Stimulated activated CD8-positive, alpha-beta memory T cell treated with anti-CD3 and anti-CD28 coated beads, Interleukin-4, amount 100 ng/mL, for 4 hours (primary cell): ENCODE results near the gene GABBR2.
"Not testable (repeated sequence)": the region's sequence is repeated elsewhere in the genome, so short reads cannot be mapped to it uniquely, and the experiment has no call there.

ENCODE experiments used
- DNase-seq, 2 donors: peaks; one replicate each; pipeline ENCODE4 v3.0.0-alpha.2; 2020; ENCODE audit warnings: low read depth in 2 of 2, low spot score in 1 of 2

GABBR2 gene

DNA sequence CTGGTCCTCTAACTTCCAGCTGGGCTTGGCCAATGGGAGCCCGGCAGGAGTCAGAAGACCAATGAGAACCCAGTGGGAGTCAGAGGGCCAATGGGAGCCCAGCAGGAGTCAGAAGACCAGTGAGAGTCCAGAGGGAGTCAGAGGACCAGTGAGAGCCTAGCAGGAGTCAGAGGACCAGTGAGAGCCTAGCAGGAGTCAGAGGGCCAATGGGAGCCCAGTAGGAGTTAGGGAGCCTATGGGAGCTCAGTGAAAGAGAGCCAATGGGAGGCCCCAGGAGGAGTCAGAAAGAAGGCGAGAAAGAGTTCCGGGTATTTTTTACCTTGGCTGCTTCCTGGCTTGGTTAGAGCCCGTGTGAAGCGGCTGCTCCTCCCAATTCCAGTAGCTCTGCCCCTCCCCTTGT lies 191.0 kb downstream of the GABBR2 start:
- no peak for DNase-seq

DNA sequence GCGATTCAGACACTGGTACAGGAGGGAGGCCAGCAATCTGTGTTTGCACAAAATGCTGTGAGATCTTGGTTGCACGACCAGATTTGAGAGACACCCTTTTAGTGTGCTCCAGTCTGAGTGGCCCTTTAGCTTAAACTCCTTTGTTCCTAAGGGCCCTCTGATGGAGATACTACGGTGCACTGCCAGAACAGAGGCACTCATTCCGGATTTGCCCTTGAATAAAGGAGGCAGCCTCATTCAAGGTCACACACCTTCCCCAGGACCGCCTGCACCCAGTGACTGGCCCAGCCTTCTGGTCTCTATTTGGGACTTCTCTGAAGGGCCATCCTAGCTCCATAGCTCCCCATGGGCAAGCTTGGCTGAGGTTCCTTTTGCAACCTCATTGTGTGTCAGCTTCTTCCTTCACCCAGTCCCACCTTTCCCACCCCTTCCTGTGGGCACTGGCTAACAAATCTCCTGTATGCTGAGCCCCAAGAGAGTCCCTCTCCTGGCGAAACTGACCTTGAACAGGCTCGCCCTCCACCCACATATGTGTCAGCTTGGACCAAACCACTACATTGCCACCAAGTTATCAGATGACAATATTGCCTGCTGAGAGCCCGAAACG lies 191.7 kb downstream of the GABBR2 start:
- DNase-seq, result no peak

DNA sequence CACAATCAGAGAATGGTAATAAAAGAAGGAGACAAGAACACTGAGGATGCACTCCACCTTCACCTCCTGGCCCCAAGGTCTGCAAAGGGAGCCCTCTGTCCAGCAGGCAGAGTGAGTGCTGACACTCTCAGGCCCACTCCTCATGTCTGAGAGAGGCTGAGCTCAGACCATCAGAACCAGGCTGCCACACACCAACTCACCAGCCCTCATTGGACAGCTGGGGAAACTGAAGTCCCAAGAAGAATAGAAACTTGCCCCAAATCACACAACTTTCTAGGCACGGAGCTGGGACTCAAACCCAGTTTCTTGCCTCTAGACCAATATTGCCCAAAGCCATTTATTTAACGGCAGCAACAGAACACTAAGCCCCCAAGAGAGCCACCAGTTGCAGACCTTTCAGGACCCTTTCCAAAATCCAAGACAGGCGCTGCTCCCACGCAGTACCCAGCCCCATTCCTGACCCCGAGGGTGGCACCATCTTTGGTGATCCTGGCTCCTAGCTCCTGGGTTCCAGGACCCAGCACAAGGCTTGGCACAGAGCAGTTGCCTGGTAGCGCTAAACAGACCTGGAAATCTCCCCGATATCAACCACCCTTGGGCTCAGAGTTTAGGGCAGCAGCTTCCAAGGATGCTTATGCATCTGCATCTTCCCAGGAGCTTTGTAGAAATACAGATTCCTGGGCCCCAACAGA lies 192.4 kb downstream of the GABBR2 start:
- no peak for DNase-seq

DNA sequence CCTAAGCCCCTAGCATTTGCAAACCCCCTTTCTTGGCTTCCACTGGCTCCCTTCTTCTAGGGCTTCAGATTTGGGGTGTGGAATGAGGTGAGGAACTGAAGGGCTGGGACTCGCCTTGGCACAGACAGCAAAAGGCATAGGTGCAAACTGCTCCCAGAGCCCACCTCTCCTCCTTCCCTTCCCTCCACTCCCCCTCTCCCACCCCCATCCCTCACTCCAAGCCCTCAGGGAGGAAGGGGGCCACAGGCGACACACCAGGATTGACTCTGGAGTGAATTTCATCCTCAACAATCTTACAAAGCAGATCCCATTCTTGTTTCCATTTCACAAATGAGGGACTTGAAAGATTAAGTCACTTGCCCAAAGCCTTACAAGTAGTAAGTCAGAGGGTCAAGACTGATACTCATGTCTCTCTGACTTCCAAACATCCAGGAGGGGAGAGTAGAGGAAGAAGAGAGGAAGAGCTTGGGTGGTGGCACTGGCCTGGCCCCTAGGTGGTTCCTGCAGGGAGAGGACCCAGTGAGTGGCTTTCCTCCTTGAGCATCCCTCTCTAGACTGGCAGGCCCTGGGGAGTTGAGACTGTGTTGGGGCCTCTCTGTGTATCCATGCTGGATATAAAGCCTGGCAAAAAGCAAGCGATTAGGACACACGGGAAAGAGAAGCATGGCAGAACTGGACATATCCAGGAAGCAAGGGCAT lies 193.1 kb downstream of the GABBR2 start:
- DNase-seq, result no peak

DNA sequence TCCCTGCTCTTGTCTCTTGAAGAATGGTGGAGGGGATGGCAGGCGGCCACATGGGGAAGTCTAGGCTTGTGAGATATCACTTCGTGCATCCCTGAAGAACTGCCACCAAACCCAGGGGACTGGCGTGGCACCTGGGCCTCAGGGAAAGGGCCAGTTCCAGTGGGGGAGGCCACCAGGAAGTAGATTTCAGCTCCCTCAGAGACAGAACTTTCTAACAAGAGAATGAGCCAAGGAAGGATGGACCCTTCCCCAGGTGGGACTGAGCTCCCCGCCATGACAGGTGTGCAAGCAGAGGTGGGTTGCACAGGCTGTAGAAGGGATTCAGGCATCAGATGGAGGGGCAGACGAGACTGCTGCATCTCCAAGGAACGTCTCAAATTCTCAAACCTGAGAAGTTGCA lies 193.9 kb downstream of the GABBR2 start:
- DNase-seq, result no peak

DNA sequence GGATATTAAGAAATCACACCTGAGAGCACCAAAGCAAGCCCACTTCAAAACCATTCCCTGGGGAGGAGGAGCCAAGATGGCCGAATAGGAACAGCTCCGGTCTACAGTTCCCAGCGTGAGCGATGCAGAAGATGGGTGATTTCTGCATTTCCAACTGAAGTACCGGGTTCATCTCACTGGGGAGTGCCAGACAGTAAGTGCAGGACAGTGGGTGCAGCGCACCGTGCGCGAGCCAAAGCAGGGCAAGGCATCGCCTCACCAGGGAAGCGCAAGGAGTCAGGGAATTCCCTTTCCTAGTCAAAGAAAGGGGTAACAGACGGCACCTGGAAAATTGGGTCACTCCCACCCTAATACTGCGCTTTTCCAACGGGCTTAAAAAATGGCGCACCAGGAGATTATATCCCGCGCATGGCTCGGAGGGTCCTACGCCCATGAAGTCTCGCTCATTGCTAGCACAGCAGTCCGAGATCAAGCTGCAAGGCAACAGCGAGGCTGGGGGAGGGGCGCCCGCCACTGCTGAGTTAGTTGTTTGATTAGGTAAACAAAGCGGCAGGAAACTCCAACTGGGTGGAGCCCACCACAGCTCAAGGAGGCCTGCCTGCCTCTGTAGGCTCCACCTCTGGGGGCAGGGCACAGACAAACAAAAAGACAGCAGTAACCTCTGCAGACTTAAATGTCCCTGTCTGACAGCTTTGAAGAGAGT lies 200.4 kb downstream of the GABBR2 start:
- DNase-seq, result not testable (repeated sequence)

DNA sequence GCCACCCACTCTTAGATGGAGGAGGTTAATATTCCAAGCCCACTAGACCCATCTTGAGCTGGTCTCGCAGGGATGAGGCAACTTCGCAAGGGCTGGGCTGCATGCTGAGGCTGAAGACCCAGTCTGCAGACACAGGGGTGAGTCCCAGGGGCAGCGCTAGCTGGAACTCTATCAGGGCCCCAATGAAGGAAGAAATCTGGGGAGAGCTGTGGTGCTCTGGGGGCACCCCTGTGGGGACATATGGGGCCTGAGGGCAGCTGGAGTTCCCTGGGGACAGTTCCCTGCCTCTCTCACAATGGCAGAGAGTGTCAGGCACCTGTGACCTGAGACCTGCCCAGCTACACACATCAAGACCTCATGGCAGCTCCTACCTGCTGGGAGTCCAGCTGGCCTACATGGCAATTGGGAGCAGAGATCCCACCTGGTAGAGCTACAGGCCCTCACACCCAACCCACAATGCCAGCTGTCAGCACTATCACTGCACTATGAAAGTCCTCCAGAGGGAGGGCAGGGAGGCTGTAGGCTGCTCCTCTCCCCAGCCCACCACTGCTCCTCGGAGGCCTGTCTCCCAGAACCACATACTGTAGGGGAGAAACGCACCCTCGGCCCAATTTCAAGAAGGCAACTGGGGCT lies 202.2 kb downstream of the GABBR2 start:
- DNase-seq, result no peak

DNA sequence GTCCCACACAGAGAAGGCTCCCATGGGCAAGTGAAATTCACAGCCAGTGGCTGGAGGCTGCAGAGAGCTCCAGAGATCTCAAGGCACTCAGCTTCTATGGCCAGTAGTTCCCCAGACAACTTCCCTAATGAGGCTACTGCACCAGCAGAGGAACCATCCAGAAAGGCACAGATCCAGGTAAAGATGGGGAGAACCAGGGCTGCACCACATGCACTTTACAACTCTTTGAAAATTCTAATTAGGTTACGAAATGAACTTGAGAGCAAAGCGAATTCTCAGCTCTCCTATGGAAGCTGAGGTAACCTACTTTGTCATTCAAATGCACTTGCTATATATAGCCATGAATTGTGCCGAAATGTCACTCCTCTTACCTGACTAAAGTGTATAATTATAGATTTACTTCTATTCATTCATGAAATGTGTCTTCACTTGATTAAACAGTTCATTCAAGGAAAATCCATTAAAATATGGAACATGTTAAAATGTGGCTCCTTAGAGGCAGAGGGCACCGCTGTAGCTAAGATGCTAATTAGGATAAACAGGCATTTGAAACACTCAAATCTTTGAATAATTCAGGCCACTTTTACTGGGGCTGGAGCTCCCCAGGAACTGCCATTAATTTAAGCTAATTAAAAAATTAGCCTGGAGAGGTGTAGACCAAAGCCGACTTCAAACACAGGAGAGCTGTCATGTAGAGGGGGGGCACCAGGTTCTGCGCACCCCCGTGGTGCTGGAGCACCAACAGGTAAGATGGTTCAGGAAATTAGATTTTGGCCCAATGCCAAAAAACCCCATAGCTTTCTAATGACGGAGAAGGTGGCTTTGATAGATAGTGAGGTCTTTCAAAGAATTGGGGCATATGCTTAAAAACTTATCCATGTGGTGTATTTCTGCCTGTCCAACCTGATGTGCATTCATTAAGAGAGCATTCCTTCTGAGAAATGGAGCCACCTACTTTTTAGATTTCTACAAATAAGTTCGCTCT lies 204.1 kb downstream of the GABBR2 start:
- DNase-seq, result no peak

DNA sequence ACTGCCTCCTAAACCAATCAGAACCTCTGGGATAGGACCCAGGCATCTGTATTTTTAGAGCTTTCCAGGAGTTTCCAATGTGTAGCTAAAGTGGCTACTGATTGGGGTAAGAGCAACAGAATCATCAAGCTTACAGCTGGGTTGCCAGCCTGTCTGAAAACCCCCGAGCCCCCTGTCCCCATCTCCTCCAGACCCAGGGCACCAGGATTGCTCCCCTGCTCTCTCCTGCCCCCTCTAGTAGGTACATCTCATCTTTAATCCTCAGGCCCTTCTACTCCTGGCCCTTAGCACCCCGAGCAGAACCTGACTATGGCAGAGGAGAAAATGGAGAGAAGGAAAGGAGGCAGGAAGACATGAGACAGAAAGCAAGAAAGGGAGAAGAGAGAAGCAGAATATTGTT lies 204.9 kb downstream of the GABBR2 start:
- DNase-seq, result no peak

DNA sequence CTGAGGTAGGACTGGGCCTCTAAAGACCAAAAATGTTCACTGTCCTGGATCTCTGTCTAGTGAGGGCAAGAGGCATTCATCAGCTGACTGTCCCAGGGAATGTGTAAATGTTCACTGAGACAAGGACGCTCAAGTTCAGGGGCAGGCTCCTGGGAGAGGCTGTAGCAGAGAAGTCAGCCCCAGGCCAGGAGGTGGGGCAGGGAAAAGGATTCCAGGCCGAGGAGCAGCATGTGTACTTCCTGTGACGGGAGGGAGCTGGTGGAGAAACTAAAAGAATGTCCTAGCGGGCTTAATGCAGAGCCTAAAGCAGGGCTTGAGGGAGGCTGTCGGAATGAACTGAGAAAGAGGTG lies 205.8 kb downstream of the GABBR2 start:
- DNase-seq, result no peak

DNA sequence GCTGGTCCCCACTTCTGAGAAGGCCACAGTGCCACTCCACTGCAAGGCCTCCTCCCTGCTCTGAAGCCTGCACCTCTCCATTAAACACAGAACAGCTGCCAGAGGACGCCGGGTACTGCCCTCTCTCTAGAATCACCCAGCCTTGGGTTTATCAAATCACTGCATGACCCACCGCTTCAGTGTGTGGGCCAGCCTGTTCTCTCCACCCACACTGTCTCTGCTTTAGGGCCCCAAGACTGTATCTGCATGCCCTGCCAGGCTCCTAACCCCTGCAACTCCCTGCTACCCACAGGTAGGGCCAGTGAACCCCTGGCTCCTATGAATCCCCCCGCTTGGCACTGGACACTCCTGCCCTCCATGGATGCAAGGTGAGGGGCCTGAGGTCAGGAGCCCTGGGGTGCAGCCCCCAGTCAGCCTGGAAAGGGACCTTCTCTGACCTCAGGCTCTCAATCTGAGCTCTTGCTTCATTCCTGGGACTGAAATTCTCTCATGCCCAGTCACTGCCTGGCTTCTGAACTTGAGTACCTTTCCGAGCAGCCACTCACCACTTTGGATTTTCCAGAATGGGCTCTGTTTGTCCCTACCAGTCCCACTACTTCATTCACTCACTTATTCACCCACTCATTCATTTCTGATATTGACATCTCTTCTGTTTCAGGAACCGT lies 206.3 kb downstream of the GABBR2 start:
- no peak for DNase-seq

DNA sequence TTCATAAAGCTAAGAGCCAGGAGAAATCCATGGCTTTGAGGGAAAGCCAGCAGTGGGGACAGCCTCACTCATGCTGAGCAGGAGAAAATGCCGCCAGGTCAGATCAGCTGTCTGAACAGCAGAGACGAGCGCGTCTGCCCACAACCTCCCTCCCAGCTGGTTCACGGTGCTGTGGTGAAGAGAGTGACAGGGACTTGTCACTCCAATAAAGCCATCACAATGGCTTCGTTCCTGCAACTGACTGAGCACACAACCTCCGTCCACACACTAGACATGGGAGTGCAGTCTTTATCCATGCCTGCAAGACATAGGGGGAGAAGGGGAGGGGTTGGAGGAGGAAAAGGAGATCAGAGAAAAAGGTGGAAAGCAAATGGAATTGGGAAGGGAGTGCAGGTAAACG lies 206.9 kb downstream of the GABBR2 start:
- no peak for DNase-seq

DNA sequence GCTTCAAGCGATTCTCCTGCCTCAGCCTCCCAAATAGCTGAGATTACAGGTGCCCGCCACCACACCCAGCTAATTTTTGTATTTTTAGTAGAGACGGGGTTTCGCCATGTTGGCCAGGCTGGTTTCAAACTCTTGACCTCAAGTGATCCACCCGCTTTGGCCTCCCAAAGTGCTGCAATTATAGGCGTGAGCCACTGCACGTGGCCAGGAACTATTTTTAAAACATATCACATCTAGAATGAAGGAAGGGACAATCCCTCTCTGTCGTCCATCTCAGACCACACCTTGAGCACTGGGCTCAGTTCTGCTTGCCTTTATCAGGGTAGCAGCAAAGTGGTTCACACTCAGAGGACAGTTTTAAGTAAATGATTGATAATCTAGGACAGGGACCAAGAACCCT lies 207.5 kb downstream of the GABBR2 start:
- DNase-seq, result not testable (repeated sequence)

DNA sequence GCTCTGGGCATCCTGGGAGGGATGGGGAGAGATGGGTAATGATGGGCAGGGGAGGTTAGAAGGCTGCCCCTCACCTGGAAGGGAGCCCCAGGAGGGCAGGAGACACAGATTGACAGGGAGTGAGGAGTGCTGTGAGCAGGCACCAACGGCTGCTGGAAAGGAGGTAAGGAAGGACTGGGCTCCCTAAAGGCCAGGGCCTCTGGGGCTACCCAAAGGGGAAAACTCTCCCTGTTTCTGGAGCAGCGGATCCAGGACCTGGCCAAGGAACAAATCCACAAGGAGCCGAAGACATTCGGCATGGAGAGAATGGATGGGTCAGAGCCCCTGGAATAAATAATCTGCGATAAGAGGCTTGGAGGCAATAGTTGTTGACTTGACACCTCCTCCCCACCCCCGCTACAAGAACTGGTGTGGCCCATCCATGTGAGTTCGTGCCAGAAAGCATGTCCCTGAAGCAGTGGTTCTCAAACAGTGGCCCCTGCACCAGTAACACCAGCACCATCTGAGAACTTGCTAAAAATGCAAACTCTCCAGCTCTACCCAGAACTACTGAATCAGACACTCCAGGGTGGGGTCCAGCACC lies 208.3 kb downstream of the GABBR2 start:
- no peak for DNase-seq

DNA sequence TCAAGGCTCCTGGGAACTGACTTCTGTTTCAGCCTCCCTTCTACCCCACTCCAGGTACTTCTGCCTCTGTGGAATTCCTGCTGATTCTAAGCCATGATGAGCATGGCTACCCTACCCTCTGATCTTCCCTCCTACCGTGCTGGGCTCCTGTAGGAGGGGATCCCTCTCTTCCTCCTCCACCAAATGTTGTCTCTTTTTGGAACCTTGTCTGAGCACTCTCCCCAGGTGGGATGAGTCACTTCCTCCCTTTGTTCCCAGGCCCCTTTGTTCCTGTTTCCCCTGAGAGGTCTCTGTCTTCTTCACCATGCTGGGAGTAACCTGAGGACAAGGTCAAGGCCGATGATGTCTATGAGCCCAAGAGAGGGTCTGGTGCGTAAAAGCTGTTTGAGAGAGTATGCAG lies 213.2 kb downstream of the GABBR2 start:
- no peak for DNase-seq

DNA sequence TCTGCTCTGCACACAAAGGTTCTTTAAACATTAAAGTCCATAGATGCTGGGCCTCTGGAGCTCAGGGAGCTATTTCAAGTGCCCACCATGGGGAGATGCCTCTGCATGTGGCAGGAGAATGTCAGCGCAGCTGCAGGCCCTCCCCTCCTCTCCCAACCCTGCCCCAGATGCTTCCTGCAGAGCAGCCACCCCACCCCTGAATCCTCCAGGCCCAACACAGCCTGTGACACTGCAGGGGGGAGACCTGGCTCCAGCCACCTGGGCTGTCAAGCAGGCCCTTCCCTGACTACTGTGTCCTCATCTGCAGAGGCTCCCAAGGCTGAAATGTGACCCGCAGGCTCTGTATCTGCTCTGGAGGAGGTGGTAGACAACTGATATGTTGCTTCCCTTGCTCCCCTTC lies 213.9 kb downstream of the GABBR2 start:
- DNase-seq, result no peak

DNA sequence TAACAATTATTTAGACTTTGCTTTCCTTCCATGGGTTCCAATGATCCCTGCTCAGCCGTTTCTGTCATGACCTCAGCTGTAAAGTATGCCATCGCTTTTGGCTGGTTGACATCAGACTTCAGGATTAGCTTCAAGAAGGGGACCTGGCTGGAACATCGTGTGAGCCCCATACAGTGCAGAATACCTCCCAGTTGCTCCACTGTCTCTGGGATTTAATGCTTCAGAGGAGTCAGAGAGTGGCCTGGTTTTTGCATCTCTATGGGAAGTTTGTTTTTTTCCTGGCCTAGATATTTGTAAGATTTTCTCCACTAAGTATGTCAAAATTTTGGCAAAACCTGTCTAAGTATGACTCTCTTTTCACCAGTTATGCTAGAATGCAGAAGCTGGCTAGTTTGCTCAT lies 216.9 kb downstream of the GABBR2 start:
- no peak for DNase-seq

DNA sequence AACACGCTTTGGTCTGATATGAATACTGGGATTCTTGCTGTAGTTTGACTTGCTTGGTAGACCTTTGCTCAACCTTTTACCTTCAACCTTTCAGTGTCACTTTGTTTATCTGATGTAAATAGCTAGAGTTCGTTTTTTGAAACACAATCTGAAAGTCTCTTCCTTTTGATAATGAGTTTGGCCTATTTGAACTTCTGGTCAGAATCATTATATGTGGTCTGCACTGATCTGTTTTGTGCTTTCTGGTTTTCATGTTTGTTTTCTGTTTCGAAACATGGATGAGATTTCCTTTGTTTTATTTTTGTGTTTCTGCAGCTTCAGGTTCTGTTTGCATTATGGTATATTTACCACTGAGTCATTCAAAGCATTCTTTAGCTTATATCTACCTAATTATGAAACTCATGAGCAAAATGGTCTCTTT lies 217.5 kb downstream of the GABBR2 start:
- no peak for DNase-seq

DNA sequence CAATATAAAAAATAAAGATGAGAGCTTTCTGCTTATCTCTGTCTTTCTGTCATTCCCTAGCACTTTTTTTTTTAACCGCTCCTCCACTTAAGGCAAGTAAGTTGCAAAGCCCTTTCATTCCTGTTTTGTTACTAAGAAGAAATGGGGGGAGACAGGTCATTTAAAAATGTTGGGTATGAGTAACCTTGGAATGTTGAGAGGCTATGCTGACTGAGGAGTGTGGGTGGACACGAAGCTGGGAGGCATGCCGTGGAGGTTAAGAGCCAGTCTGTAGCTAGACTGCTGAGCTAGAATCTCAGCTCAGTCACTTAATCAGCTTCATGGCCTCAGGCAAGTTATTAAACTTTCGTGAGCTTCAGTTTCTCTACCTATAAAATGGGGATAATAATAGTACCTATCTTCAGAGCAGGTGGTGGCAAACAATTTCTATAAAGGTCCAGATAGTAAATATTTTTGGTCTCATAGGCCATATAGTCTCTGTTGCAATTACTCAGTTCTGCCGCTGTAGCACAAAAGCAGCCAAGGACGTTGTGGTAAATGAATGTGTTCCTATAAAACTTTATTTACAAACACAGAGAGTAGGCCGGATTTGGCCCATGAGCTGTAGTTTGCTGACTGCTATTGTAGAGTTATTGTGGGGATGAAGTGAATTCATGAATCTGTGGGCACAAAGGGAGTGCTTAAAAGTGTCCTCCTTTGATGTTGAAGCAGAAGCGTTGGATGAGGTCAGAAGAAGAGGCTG lies 220.0 kb downstream of the GABBR2 start:
- no peak for DNase-seq
